GM12873 (cell line): ENCODE data around the gene TCF4.

Source experiments
- CTCF ChIP-seq: IDR thresholded peaks from 2 replicates; pipeline ENCODE4 v1.5.1; 2012; ENCODE audit warnings: low read depth, mild to moderate bottlenecking, moderate library complexity, low read length, control low read depth; ENCODE audit not compliant: insufficient read depth; ENCODE audit errors: missing control alignments

Gene TCF4

GRCh38 chr18:55214534-55214933 is 373.5 kb downstream of the TCF4 start:
- no peak for TF ChIP-seq CTCF

- no peak for TF ChIP-seq CTCF
These were observed 374.4 kb downstream of the TCF4 start for GRCh38 chr18:55213586-55213985.

- TF ChIP-seq CTCF, result no peak
These were observed 381.1 kb downstream of the TCF4 start for GRCh38 chr18:55206927-55207326.

GRCh38 chr18:55202232-55202917 is 385.6 kb downstream of the TCF4 start:
- no peak for TF ChIP-seq CTCF

GRCh38 chr18:55199291-55199963 is 388.6 kb downstream of the TCF4 start:
- TF ChIP-seq CTCF, result no peak

GRCh38 chr18:55195863-55196262 is 392.1 kb downstream of the TCF4 start:
- TF ChIP-seq CTCF, result no peak

GRCh38 chr18:55189972-55190371 is 398.0 kb downstream of the TCF4 start:
- no peak for TF ChIP-seq CTCF
